Muscle layer of duodenum (tissue), 2 donors: ENCODE data around the gene NUDT9.
"Not testable (repeated sequence)": the region's sequence is repeated elsewhere in the genome, so short reads cannot be mapped to it uniquely, and the experiment has no call there.

Source experiments
- H3K27ac ChIP-seq: one replicate; pipeline ENCODE4 v1.7.0; 2013; ENCODE audit warnings: mild to moderate bottlenecking, low read length
- H3K27me3 ChIP-seq: one replicate; pipeline ENCODE4 v1.7.0; 2013; ENCODE audit warnings: low read depth, mild to moderate bottlenecking, control low read depth, low read length
- H3K36me3 ChIP-seq, 2 donors: one replicate each; pipeline ENCODE4 v1.7.0; 2013; ENCODE audit warnings: low read length in 2 of 2, control low read depth in 1 of 2, mild to moderate bottlenecking in 1 of 2; ENCODE audit not compliant: insufficient read depth in 2 of 2, control insufficient read depth in 1 of 2
- H3K4me1 ChIP-seq, 2 donors: one replicate each; pipeline ENCODE4 v1.7.0; 2013; ENCODE audit warnings: low read length in 2 of 2, mild to moderate bottlenecking in 2 of 2, control low read depth in 1 of 2, moderate library complexity in 1 of 2; ENCODE audit not compliant: insufficient read depth in 2 of 2, control insufficient read depth in 1 of 2
- H3K4me3 ChIP-seq, 2 donors: one replicate each; pipeline ENCODE4 v1.7.0; 2013; ENCODE audit warnings: low read length in 2 of 2, low read depth in 1 of 2, mild to moderate bottlenecking in 1 of 2
- H3K9me3 ChIP-seq, 2 donors: one replicate each; pipeline ENCODE4 v1.7.0; 2013; ENCODE audit warnings: low read length in 2 of 2, control low read depth in 1 of 2, mild to moderate bottlenecking in 1 of 2; ENCODE audit not compliant: control insufficient read depth in 1 of 2
- donor health status: healthy.

NUDT9 gene

DNA sequence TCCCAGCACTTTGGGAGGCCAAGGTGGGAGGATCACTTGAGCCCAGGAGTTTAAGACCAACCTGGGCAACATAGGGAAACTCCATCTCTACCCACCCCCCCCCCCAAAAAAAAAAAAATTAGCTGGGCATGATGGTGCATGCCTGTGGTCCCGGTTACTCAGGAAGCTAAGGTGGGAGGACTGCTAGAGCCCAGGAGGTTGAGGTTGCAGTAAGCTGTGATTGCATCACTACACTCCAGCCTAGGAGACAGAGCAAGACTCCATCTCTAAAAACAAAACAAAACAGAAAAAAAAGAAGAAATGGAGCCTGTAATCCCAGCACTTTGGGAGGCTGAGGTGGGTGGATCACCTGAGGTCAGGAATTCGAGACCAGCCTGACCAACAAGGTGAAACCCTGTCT, 69.5 kb downstream of the NUDT9 start:
- H3K27me3 ChIP-seq, H3K4me3 ChIP-seq, H3K9me3 ChIP-seq, H3K27ac ChIP-seq: not testable (repeated sequence)
- Histone ChIP-seq H3K36me3 (peaks cover 44 to 60% of the 10 kb centered on the region in 2 donors), H3K4me1 (peaks cover 4 to 41% of the 10 kb centered on the region in 2 donors)

DNA sequence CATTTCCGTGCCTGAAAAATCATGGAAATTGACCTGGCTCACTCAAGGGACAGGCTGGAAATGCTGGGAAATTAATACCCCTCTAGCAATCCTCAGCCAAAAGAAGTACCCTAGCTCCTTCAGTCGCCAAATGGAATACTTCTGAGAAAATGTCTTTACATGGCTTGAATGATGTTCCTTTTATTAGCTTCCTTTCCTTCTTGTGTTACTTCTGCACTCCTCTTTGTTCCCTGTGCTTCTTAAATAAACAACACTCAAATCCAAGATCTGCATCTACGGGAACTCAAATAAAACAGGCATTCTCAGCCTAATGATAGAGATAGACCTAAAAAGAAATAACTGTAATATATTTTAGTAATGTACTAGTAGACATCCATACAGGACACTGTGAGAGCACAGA, 70.7 kb downstream of the NUDT9 start:
- H3K9me3 ChIP-seq: no peaks in the 10 kb centered on the region
- peaks cover 44 to 68% of the 10 kb centered on the region in 2 donors for H3K36me3 ChIP-seq
- H3K4me1 ChIP-seq: peaks cover 4 to 44% of the 10 kb centered on the region in 2 donors
- H3K27ac ChIP-seq: peak overlapping the region; percentile 9
- H3K4me3 ChIP-seq: no peak overlapping the region
- H3K27me3 ChIP-seq: no peaks in the 10 kb centered on the region

DNA sequence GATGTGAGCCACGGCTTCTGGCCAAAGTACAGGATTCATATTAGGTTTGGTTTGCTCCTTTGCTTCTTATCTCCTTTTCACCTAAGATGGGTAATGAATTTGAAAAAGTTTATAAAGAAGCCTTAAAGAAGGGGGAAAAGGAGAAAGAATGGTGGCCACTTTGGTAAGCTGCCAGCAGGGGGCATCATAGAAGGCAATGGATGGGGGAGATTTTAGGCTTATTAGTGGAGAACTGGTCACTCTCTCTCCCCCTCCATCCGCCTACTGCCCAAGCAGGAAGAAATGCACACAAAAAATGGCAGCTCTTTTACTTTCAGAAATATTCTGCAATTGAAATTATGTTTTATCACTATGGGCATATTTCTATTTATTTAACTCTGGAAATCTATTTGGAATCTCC, 74.8 kb downstream of the NUDT9 start:
- Histone ChIP-seq H3K9me3 (no peaks in the 10 kb centered on the region), H3K27ac (no peak overlapping the region), H3K4me1 (peaks cover 4 to 35% of the 10 kb centered on the region in 2 donors), H3K4me3 (no peak overlapping the region), H3K27me3 (no peaks in the 10 kb centered on the region), H3K36me3 (peaks cover 17 to 36% of the 10 kb centered on the region in 2 donors)

DNA sequence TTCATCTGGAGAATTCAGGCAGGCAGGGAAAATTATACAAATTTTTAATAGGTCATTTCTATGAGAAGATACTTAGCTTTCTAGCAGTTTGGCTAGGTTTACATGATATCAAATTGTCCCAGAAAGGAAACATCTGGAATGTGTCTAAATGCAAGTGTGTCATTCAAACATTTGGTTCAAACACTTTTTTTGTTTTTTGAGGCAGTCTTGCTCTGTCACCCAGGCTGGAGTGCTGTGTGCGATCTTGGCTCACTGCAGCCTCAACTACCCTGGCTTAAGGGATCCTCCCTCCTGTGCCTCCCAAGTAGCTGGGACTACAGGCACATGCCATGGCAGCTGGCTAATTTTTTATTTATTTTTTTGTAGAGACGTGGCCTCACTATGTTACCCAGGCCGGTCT, 75.2 kb downstream of the NUDT9 start:
- Histone ChIP-seq H3K27me3 (no peaks in the 10 kb centered on the region), H3K9me3 (no peaks in the 10 kb centered on the region), H3K4me3 (no peak overlapping the region), H3K36me3 (peaks cover 17 to 36% of the 10 kb centered on the region in 2 donors), H3K4me1 (peaks cover 4 to 37% of the 10 kb centered on the region in 2 donors), H3K27ac (no peak overlapping the region)

DNA sequence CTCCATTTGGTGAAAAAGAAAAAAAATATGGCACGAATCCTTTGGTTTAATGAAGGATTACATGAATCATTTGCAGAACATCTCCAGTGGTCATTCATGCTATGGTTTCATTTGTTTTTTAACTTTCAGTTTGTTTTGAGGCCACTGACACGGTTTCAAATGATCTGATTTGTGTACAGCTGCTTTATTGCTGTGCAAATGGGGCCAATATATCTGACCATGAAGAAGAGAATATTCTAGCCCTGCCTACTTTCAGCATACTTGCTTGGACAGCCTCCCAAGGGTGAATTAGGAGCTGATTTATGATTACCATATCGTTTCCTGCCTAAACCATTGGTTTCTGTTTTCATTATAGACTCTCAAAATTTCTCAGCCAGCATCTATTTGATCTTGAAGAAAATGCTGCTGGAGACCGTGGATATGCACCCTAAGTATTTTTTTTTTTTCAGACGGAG, 76.1 kb downstream of the NUDT9 start:
- Histone ChIP-seq H3K4me1 (peaks cover 0 to 39% of the 10 kb centered on the region in 2 donors), H3K27ac (peak overlapping the region; percentile 37), H3K36me3 (peaks cover 12 to 30% of the 10 kb centered on the region in 2 donors), H3K9me3 (no peaks in the 10 kb centered on the region), H3K4me3 (no peak overlapping the region), H3K27me3 (no peaks in the 10 kb centered on the region)

DNA sequence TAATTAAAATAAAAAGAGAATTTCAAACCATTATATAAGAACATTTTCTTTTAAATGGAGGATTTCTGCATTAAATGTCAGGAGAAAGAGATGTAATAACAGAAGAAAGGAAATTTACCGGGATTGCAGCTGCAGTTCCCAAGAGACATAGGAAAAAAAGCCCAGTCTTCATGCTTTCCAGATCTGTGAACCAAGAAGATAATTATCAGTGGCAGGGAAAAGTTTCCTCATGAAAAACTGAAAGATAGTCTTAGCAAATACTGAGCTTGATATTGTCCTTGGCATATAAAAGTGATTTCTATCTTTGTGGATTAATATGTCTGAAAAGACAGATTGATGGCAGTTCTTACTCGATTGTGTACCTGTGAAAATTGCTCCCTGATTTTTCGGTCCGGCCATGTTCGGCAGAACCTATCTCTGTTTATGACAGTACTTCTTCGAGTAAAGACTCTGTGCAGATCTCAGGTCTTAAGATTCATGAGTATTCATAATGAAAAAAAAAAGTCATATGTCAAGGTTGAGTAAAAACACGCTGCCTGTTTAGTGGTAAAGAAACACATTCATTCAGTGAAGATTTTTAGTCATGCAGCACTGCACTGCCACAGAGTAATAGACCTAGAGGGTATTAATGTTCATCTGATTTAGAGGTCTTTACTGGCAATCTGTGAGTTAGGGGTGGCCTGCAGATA, 77.2 kb downstream of the NUDT9 start:
- Histone ChIP-seq H3K4me3 (no peak overlapping the region), H3K27me3 (no peaks in the 10 kb centered on the region), H3K9me3 (no peaks in the 10 kb centered on the region), H3K36me3 (peaks cover 1 to 19% of the 10 kb centered on the region in 2 donors), H3K27ac (no peak overlapping the region), H3K4me1 (peaks cover 0 to 34% of the 10 kb centered on the region in 2 donors)

DNA sequence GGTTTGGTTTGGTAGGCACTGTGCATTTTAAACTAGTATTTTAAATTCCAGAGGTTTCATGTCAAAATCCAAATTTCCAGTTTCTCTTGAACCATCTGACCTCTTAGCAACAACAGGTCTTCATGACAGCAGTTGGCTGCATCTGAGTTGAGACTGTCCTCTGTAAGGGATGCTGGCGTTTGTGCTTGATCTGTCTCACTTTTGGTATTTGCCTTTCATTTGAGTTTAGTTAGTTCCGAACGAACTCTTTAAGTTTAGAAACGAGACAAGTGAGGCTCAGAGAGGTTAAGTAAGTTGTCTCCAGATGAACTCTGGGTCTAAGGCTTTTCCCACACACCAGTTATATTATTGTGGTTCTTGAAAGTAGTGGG, 77.7 kb downstream of the NUDT9 start:
- Histone ChIP-seq H3K4me3 (no peak overlapping the region), H3K9me3 (no peaks in the 10 kb centered on the region), H3K27me3 (no peaks in the 10 kb centered on the region), H3K27ac (peak overlapping the region; percentile 27), H3K4me1 (peaks cover 0 to 34% of the 10 kb centered on the region in 2 donors), H3K36me3 (peaks cover 0 to 14% of the 10 kb centered on the region in 2 donors)

DNA sequence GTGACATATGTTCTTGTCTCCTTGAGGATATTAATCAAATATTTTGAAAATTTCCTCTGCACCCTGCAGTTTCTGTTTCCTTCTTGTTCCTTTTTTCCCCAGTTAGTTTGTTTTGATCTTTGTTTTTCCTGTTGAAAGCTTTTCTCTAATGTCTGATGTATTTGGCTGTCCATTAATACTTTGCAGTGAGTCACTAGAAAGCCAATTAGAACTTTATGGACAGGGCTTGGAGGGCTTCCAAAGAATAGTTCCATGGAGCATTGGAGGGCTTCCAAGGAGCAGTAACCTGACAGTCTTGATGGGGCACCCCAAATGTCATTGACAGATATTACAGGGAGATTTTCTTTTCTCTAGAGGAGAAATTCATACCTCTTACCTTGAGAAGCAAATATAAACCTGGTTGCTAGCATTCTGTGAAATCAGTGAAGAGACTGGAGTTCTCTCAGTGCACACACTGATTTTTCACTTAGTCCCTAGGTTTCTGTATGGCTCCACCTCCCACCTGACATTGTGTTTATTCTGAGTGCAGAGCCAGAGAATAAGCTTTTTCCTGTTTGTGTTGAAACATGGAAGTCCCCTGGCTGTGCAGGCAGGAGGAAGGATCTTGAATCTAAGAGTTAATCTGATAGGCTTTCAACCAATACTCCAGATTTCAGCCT, 80.3 kb downstream of the NUDT9 start:
- no peak overlapping the region for H3K4me3 ChIP-seq
- H3K4me1 ChIP-seq: peaks cover 3 to 38% of the 10 kb centered on the region in 2 donors
- no peaks in the 10 kb centered on the region for H3K27me3 ChIP-seq
- peak overlapping the region; percentile 21 for H3K27ac ChIP-seq
- no peaks in the 10 kb centered on the region for H3K9me3 ChIP-seq
- H3K36me3 ChIP-seq: peaks cover 0 to 9% of the 10 kb centered on the region in 2 donors

DNA sequence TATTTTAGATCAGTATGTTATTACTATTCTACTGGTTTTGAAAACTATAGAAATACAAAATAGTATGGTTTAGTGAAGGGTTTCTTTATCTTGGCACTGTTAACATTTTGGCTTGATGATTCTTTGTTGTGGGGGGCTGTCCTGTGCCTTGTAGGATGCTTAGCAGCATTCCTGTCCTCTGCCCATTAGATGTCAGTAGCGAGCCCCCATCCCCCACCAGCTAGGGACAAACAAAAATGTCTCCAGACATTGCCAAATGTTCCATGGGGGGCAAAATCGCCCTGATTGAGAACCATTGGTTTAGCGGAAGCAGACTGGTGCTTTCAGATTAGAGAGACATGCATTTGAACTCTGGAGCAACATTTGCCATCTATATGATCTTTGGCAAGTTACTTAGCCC, 83.5 kb downstream of the NUDT9 start:
- H3K27ac ChIP-seq: peak overlapping the region; percentile 64
- H3K36me3 ChIP-seq: peaks cover 0 to 11% of the 10 kb centered on the region in 2 donors
- H3K27me3 ChIP-seq: no peaks in the 10 kb centered on the region
- H3K4me1 ChIP-seq: peaks cover 3 to 27% of the 10 kb centered on the region in 2 donors
- no peak overlapping the region for H3K4me3 ChIP-seq
- H3K9me3 ChIP-seq: no peaks in the 10 kb centered on the region

DNA sequence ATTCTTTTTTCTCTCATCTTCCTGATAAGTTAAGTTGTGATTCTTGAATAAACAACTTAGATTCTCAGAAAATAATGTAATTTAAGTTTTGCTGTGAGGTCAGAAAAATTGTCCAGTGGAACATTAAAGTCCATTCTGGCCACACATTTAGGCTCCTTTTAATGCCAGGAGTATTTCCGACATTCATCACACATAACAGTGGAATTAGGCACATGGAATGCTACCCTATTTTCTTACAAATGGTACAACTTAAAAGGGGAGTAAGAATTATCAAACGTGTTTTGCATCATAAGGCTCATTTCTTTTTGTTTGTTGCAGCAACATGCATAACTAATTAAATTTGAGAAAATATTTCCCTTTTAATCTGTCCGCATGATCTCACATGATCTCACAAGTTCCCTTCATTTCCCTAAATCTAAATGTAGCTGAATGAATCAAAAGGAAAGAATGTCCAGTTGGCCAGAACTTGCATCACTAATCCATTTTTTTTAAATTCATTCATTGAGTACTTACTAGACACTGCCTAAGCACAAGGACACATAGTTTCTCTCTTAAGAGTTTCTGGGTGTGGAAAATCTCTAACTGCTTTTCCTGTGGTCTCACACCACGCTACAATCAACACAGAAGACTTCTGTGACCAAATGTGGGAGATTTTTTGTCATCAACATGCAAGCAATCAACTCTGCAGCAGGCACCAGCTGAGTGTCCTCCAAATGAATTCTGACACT, 84.8 kb downstream of the NUDT9 start:
- Histone ChIP-seq H3K27me3 (no peaks in the 10 kb centered on the region), H3K4me1 (peaks cover 3 to 34% of the 10 kb centered on the region in 2 donors), H3K4me3 (no peak overlapping the region), H3K36me3 (peaks cover 0 to 12% of the 10 kb centered on the region in 2 donors), H3K9me3 (no peaks in the 10 kb centered on the region), H3K27ac (peak overlapping the region; percentile 86)
